ENCODE results near the gene ENDOV. TPM values are rescaled to one million over a fixed set of nuclear protein-coding genes. Genes with fewer than 3 reads are reported as not detected.

The ENDOV gene
- total and polyA plus RNA-seq, 2 donors (not counting 1 experiment from before 2014, with no cell fraction given) = 13.1 to 28.7 TPM

DNA sequence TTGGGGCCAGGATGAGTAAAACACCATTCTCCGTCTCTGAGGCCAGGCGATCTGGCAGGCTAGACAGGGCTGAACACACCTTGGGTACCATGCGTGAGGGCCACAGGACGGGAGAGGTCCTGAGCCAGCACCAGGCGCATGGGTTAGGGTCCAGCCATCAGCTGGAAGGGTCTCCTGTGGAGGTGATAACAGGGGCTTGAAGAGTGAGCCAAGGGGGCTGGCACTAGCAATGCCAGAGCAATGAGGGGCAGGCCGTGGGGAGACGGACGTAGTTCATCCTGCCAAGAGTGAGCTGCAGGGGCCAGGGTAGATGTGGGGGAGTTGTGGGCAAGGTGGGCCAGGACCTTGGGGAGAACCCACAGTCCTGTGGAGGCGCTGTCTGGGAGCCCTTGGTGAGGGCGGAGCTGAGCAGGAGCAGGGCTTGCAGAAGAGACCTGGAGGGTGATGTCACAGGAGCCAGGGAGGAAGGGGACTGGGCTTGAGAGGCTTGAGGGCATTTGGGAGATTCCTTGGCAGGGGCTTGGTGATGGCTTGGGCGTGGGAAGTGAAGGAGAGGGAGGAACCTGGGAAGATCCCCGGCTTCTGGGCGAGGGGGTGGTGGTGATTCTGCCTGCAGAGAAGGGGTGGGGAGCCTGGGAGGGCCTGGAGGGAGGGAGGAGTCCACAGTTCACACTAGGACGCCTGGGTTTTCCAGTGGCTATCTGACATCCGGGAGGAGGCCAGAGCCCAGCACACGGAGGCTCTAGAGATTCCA lies 67.8 kb downstream of the ENDOV start:
- Histone ChIP-seq H3K9me3 (ENCODE audit: control insufficient read depth, insufficient read depth, low read depth, low read length) (no peaks in the 10 kb centered on the region), H3K4me3 (replicated peaks in 1 of 4; ENCODE audit: control extremely low read depth in 1 of 4, insufficient read depth in 1 of 4, low read depth in 3 of 4, low read length in 4 of 4) (no peak overlapping the region), H3K27ac (ENCODE audit: insufficient read depth, low read length) (no peak overlapping the region), H2AFZ (ENCODE audit: low read length) (no peak overlapping the region), H4K20me1 (ENCODE audit: control insufficient read depth, extremely low read depth, insufficient read depth, low read length) (no peaks in the 10 kb centered on the region), H3K4me2 (ENCODE audit: extremely low read depth, insufficient read depth, low read length) (no peak overlapping the region), H3K36me3 (ENCODE audit: control insufficient read depth, insufficient read depth, low read length) (no peaks in the 10 kb centered on the region), H3K27me3 (ENCODE audit: control insufficient read depth, insufficient read depth, low read length) (peaks cover 38% of the 10 kb centered on the region), H3K79me2 (ENCODE audit: control insufficient read depth, insufficient read depth, low read length) (no peaks in the 10 kb centered on the region), H3K4me1 (ENCODE audit: control insufficient read depth, extremely low read depth, insufficient read depth, low read length) (no peaks in the 10 kb centered on the region), H3K9ac (ENCODE audit: insufficient read depth, low read length) (no peak overlapping the region)
- TF ChIP-seq, protein P1, sequence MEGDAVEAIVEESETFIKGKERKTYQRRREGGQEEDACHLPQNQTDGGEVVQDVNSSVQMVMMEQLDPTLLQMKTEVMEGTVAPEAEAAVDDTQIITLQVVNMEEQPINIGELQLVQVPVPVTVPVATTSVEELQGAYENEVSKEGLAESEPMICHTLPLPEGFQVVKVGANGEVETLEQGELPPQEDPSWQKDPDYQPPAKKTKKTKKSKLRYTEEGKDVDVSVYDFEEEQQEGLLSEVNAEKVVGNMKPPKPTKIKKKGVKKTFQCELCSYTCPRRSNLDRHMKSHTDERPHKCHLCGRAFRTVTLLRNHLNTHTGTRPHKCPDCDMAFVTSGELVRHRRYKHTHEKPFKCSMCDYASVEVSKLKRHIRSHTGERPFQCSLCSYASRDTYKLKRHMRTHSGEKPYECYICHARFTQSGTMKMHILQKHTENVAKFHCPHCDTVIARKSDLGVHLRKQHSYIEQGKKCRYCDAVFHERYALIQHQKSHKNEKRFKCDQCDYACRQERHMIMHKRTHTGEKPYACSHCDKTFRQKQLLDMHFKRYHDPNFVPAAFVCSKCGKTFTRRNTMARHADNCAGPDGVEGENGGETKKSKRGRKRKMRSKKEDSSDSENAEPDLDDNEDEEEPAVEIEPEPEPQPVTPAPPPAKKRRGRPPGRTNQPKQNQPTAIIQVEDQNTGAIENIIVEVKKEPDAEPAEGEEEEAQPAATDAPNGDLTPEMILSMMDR (conservative IDR thresholded peaks at IDR 0.05 in 1 of 2, IDR thresholded peaks at IDR 0.05 in 1 of 2; ENCODE audit: low read depth in 1 of 2, low read length in 2 of 2) = no peak
- TF ChIP-seq EZH2 (IDR thresholded peaks at IDR 0.05; ENCODE audit: low read length, missing control alignments) = no peak
- peak in 1 of 2 donors; percentile 20 for DNase-seq (ENCODE audit: low read depth in 2 of 2)

DNA sequence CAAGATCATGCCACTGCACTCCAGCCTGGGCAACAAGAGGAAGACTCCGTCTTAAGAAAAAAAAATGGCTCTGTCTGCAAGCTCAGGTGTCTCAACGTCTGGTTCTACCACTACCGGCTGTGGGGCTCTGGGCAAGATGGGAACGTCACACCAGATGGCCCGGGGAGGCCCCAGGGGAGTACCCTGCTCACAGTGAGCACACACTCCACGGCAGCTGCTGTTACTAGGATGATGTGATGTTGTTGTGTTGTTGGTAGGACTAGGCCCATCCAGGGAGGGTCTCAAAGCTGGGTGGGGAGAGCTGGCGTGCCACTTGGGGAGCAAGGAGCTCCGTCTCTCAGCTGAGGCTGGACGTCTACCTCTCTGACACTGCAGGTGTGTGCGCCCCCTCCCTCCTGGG lies 70.9 kb downstream of the ENDOV start:
- H3K27ac ChIP-seq (ENCODE audit: insufficient read depth, low read length) = no peak overlapping the region
- H3K4me3 ChIP-seq (replicated peaks in 1 of 4; ENCODE audit: control extremely low read depth in 1 of 4, insufficient read depth in 1 of 4, low read depth in 3 of 4, low read length in 4 of 4) = no peak overlapping the region
- no peaks in the 10 kb centered on the region for H3K79me2 ChIP-seq (ENCODE audit: control insufficient read depth, insufficient read depth, low read length)
- no peaks in the 10 kb centered on the region for H4K20me1 ChIP-seq (ENCODE audit: control insufficient read depth, extremely low read depth, insufficient read depth, low read length)
- H3K36me3 ChIP-seq (ENCODE audit: control insufficient read depth, insufficient read depth, low read length) = no peaks in the 10 kb centered on the region
- no peak overlapping the region for H3K9ac ChIP-seq (ENCODE audit: insufficient read depth, low read length)
- H3K9me3 ChIP-seq (ENCODE audit: control insufficient read depth, insufficient read depth, low read depth, low read length) = no peaks in the 10 kb centered on the region
- DNase-seq (ENCODE audit: low read depth in 2 of 2) = no peak
- no peak overlapping the region for H2AFZ ChIP-seq (ENCODE audit: low read length)
- no peaks in the 10 kb centered on the region for H3K4me1 ChIP-seq (ENCODE audit: control insufficient read depth, extremely low read depth, insufficient read depth, low read length)
- no peak overlapping the region for H3K4me2 ChIP-seq (ENCODE audit: extremely low read depth, insufficient read depth, low read length)
- no peak for TF ChIP-seq EZH2 (IDR thresholded peaks at IDR 0.05; ENCODE audit: low read length, missing control alignments)
- TF ChIP-seq, protein P1 (conservative IDR thresholded peaks at IDR 0.05 in 1 of 2, IDR thresholded peaks at IDR 0.05 in 1 of 2; ENCODE audit: low read depth in 1 of 2, low read length in 2 of 2) = no peak
- H3K27me3 ChIP-seq (ENCODE audit: control insufficient read depth, insufficient read depth, low read length) = peaks cover 23% of the 10 kb centered on the region

DNA sequence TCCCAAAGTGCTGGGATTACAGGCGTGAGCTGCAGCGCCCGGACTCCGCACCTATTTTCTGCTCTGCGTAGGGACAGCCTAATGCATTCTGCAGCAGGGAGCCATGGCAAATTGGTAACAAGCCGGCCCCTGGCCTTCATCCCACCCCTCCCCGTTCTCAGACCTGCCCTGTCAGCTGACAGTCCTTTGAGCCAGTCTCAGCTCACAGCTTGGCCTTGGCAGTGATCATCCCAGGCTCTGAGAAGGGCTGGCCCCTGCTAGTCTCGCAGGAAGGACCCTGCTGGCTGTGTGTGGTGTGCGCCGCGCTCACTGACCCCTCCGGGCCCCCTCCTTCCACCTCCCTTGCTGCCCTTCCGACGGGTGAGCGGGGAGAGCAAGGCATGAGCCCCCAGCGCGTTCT lies 71.7 kb downstream of the ENDOV start:
- no peak for DNase-seq (ENCODE audit: low read depth in 2 of 2)
- H3K79me2 ChIP-seq (ENCODE audit: control insufficient read depth, insufficient read depth, low read length) = no peaks in the 10 kb centered on the region
- H3K4me1 ChIP-seq (ENCODE audit: control insufficient read depth, extremely low read depth, insufficient read depth, low read length) = no peaks in the 10 kb centered on the region
- H2AFZ ChIP-seq (ENCODE audit: low read length) = no peak overlapping the region
- TF ChIP-seq EZH2 (IDR thresholded peaks at IDR 0.05; ENCODE audit: low read length, missing control alignments) = peak; percentile 28
- TF ChIP-seq, protein P1 (conservative IDR thresholded peaks at IDR 0.05 in 1 of 2, IDR thresholded peaks at IDR 0.05 in 1 of 2; ENCODE audit: low read depth in 1 of 2, low read length in 2 of 2) = no peak
- H3K4me3 ChIP-seq (replicated peaks in 1 of 4; ENCODE audit: control extremely low read depth in 1 of 4, insufficient read depth in 1 of 4, low read depth in 3 of 4, low read length in 4 of 4) = no peak overlapping the region
- no peak overlapping the region for H3K27ac ChIP-seq (ENCODE audit: insufficient read depth, low read length)
- H4K20me1 ChIP-seq (ENCODE audit: control insufficient read depth, extremely low read depth, insufficient read depth, low read length) = no peaks in the 10 kb centered on the region
- no peaks in the 10 kb centered on the region for H3K9me3 ChIP-seq (ENCODE audit: control insufficient read depth, insufficient read depth, low read depth, low read length)
- no peak overlapping the region for H3K4me2 ChIP-seq (ENCODE audit: extremely low read depth, insufficient read depth, low read length)
- no peaks in the 10 kb centered on the region for H3K36me3 ChIP-seq (ENCODE audit: control insufficient read depth, insufficient read depth, low read length)
- H3K9ac ChIP-seq (ENCODE audit: insufficient read depth, low read length) = no peak overlapping the region
- H3K27me3 ChIP-seq (ENCODE audit: control insufficient read depth, insufficient read depth, low read length) = peaks cover 16% of the 10 kb centered on the region

All from fibroblast of lung (primary cell).